ENCODE data around the gene ALOX12B. TPM values are rescaled to one million over a fixed set of nuclear protein-coding genes. Genes with fewer than 3 reads are reported as not detected.
A peak's percentile ranks its signal among the peaks of the same experiment; 100 is the strongest.

ALOX12B gene
- total RNA-seq (2021; fragmentation: NEBNext Ultra II Directional; extraction: Animal tissue kit (Norgen Biotek cat#: 25700)) (not detected in 2 replicates), polyA plus RNA-seq (2011; rRNA removed) (0.82 and 0.86 TPM in 2 replicates), polyA minus RNA-seq (2011; rRNA and poly(A)+ RNA removed) (0.41 and 0.82 TPM in 2 replicates)
- polyA plus RNA-seq (2011; cell fraction: cytosol; rRNA removed): 0.45 TPM
- 0.88 TPM for polyA plus RNA-seq (2011; cell fraction: nucleus; rRNA removed)
- polyA plus RNA-seq (2012, experiment 1 of 2): 0.48 to 1.3 TPM (median 0.92 TPM) in 4 replicates
- 0.96 TPM for polyA plus RNA-seq (2012, experiment 2 of 2)
- polyA plus RNA-seq (2013, experiment 1 of 2): 0.12 TPM
- 0.26 TPM for polyA plus RNA-seq (2013, experiment 2 of 2)
- not detected for polyA minus RNA-seq (2011; cell fraction: cytosol; rRNA and poly(A)+ RNA removed)
- not detected for polyA minus RNA-seq (2011; cell fraction: nucleus; rRNA and poly(A)+ RNA removed)
- long read RNA-seq, experiment 1: 0 reads
- long read RNA-seq, experiment 2: 0 reads

GRCh38 chr17:8087075-8087951 lies at the start of gene ALOX12B:
ALOX12B (minus strand) TSS chr17:8087716; CDS start chr17:8087442, 274 bp downstream.
- no peak within 1 kb of the TSS for H3K27ac ChIP-seq (ENCODE audit: low read depth, low read length)
- CTCF ChIA-PET (ENCODE audit: partially characterized antibody): interaction anchor here (0.8 to 13.6 kb wide), 5 partner anchors 11 to 44 kb away, joined by 3 to 501 read pairs (median 35); partner anchors contain the start of gene ALOXE3
- WGBS, 2 experiments (ENCODE audit: extremely low coverage in 1 of 2, insufficient coverage in 1 of 2, insufficient read length in 1 of 2, insufficient replicate concordance in 2 of 2, low coverage in 1 of 2, low lambda C conversion rate in 2 of 2, missing lambda C conversion rate in 1 of 2): 86% methylated on average over 19 of the region's 20 CpGs; no CpG with 5 or more reads in 1 of the 2 experiments

More at GRCh38 chr17:8087075-8087951, at the start of gene ALOX12B:
- Histone ChIP-seq H4K8ac (ENCODE audit: extremely low read depth, insufficient read depth, low read length) (peak within 1 kb of the TSS; percentile 84), H3K14ac (ENCODE audit: insufficient read length) (no peak within 1 kb of the TSS), H3K27me3 (replicated peaks in 1 of 4; ENCODE audit: control insufficient read depth in 3 of 4, extremely low read depth in 1 of 4, insufficient read depth in 3 of 4, low read length in 3 of 4) (peaks cover 0 to 7% (median 3%) of the 10 kb centered on the region in 4 experiments; a peak in 4 of 7 replicates), H3K36me3 (ENCODE audit: control insufficient read depth in 2 of 4, insufficient read depth in 4 of 4, low read length in 3 of 4) (no peaks in the 10 kb centered on the region), H3K9me3 (ENCODE audit: insufficient read depth in 2 of 2, low read depth in 1 of 2, low read length in 1 of 2) (no peaks in the 10 kb centered on the region), H3K79me1 (ENCODE audit: low read depth, low read length) (no peaks in the 10 kb centered on the region), H3K23me2 (ENCODE audit: low read depth, low read length) (no peaks in the 10 kb centered on the region; the same call in 1 of the 2 replicates), H4K91ac (replicated peaks; ENCODE audit: insufficient read length, low read length) (peak within 1 kb of the TSS; percentile 72), H3K4me1 (replicated peaks in 1 of 4; ENCODE audit: control insufficient read depth in 3 of 4, insufficient read depth in 4 of 4, low read length in 3 of 4) (peaks cover 0 to 7% (median under 1%) of the 10 kb centered on the region in 4 experiments; a peak in 5 of 7 replicates), H3K4me3 (ENCODE audit: extremely low read depth in 1 of 4, insufficient read depth in 2 of 4, low read depth in 3 of 4, low read length in 4 of 4) (no peak within 1 kb of the TSS), H2AFZ (ENCODE audit: low read length) (no peak within 1 kb of the TSS), H2BK120ac (replicated peaks; ENCODE audit: low read depth, low read length) (no peak within 1 kb of the TSS), H2BK20ac (ENCODE audit: low read length) (peak within 1 kb of the TSS; percentile 18; the same call in 1 of the 2 replicates), H4K20me1 (replicated peaks in 1 of 2; ENCODE audit: control insufficient read depth in 1 of 2, insufficient read depth in 2 of 2, low read length in 2 of 2) (no peaks in the 10 kb centered on the region), H3K18ac (ENCODE audit: extremely low read depth, low read length) (no peak within 1 kb of the TSS; the same call in 1 of the 2 replicates), H2BK12ac (ENCODE audit: low read depth, low read length) (peak within 1 kb of the TSS; percentile 68; the same call in 1 of the 2 replicates), H2BK15ac (ENCODE audit: low read length) (0 out of 2 replicates have a peak within 1 kb of the TSS, but pooled peaks have one; percentile 61), H3K4ac (replicated peaks; ENCODE audit: insufficient read length, low read depth, low read length) (no peak within 1 kb of the TSS), H3K56ac (replicated peaks; ENCODE audit: insufficient read length, low read depth, low read length) (no peak within 1 kb of the TSS), H3K4me2 (ENCODE audit: insufficient read depth in 1 of 2, low read depth in 2 of 2, low read length in 2 of 2) (no peak within 1 kb of the TSS), H2AK5ac (ENCODE audit: low read depth, low read length) (no peak within 1 kb of the TSS), H3K79me2 (ENCODE audit: control insufficient read depth in 1 of 2, insufficient read depth in 2 of 2, low read length in 2 of 2) (no peaks in the 10 kb centered on the region), H2BK5ac (ENCODE audit: low read depth, low read length) (peak within 1 kb of the TSS; percentile 75; the same call in 1 of the 2 replicates), H4K5ac (ENCODE audit: insufficient read length, low read depth, low read length) (no peak within 1 kb of the TSS), H3K9ac (replicated peaks in 1 of 4; ENCODE audit: extremely low read depth in 1 of 4, low read depth in 3 of 4, low read length in 3 of 4) (no peak within 1 kb of the TSS), H3K23ac (ENCODE audit: insufficient read length) (no peak within 1 kb of the TSS)
- no peak for DNase-seq (ENCODE audit: low read depth in 1 of 2, low spot score in 2 of 2)
- FAIRE-seq: no peak
- POLR2A ChIA-PET (ENCODE audit: partially characterized antibody): interaction anchor here (1.0 kb wide), 1 partner anchor 86 kb away, joined by 4 read pairs; no protein-coding TSS in a partner anchor
- TF ChIP-seq POLR2A (IDR thresholded peaks at IDR 0.05; ENCODE audit: control extremely low read depth in 1 of 2, low read depth in 2 of 2, low read length in 2 of 2): no peak
